CD14-positive monocyte (primary cell): ENCODE results near the gene HMMR. TPM values are rescaled to one million over a fixed set of nuclear protein-coding genes. Genes with fewer than 3 reads are reported as not detected.

Source experiments
- DNase-seq, 3 donors: peaks; one replicate each; pipeline ENCODE4 v3.0.0-alpha.2; 2011 to 2022
- H2AFZ ChIP-seq: 2 replicates; pipeline ENCODE4 v1.6.0; 2012; ENCODE audit warnings: mild to moderate bottlenecking, low read depth, low read length, inconsistent platforms; ENCODE audit not compliant: insufficient read depth, poor library complexity, severe bottlenecking
- H3K27ac ChIP-seq, 2 donors: 1 replicate in 1 of 2; 2 replicates in 1 of 2; pipeline ENCODE4 v1.5.1; 2012 to 2013; ENCODE audit warnings: low read length in 2 of 2, control low read depth in 1 of 2, inconsistent platforms in 1 of 2, low read depth in 1 of 2, mild to moderate bottlenecking in 1 of 2
- H3K27me3 ChIP-seq, 2 donors: one replicate each; pipeline versions ENCODE4 v1.6.0 to v1.6.1; 2011 to 2013; ENCODE audit warnings: low read length in 2 of 2; ENCODE audit not compliant: control insufficient read depth in 2 of 2, insufficient read depth in 2 of 2
- H3K36me3 ChIP-seq, 2 donors: replicated peaks in 1 of 2; 1 replicate in 1 of 2; 2 replicates in 1 of 2; pipeline versions ENCODE4 v1.5.1 to v1.6.1; 2012 to 2013; ENCODE audit warnings: low read length in 2 of 2, control low read depth in 1 of 2, inconsistent platforms in 1 of 2, mild to moderate bottlenecking in 1 of 2; ENCODE audit not compliant: insufficient read depth in 2 of 2, control insufficient read depth in 1 of 2
- H3K4me1 ChIP-seq, 2 donors: 1 replicate in 1 of 2; 2 replicates in 1 of 2; pipeline versions ENCODE4 v1.5.1 to v1.6.1; 2012 to 2013; ENCODE audit warnings: low read length in 2 of 2, control low read depth in 1 of 2, inconsistent platforms in 1 of 2, mild to moderate bottlenecking in 1 of 2, moderate library complexity in 1 of 2; ENCODE audit not compliant: insufficient read depth in 2 of 2, control insufficient read depth in 1 of 2
- H3K4me2 ChIP-seq: replicated peaks from 2 replicates; pipeline ENCODE3; 2012; ENCODE audit warnings: low read length, moderate library complexity, mild to moderate bottlenecking; ENCODE audit not compliant: poor library complexity, severe bottlenecking; ENCODE audit errors: extremely low read depth
- H3K4me3 ChIP-seq, 3 experiments: fragments of 200-600 bp in 1 of 3; sonication (generic) in 1 of 3; replicated peaks in 1 of 3; 1 replicate in 2 of 3; 2 replicates in 1 of 3; pipeline ENCODE4 v1.5.1; 2011 to 2013; ENCODE audit warnings: low read length in 3 of 3, mild to moderate bottlenecking in 3 of 3, control low read depth in 2 of 3, low read depth in 2 of 3, inconsistent platforms in 1 of 3, moderate library complexity in 1 of 3
- H3K79me2 ChIP-seq: 2 replicates; pipeline ENCODE4 v1.6.0; 2012; ENCODE audit warnings: mild to moderate bottlenecking, control low read depth, inconsistent platforms, low read length, moderate library complexity; ENCODE audit not compliant: insufficient read depth
- H3K9ac ChIP-seq: 2 replicates; pipeline ENCODE4 v1.6.0; 2017; ENCODE audit warnings: low read length, mild to moderate bottlenecking; ENCODE audit not compliant: insufficient read depth, poor library complexity, severe bottlenecking
- H3K9me3 ChIP-seq, 2 donors: replicated peaks in 1 of 2; 1 replicate in 1 of 2; 2 replicates in 1 of 2; pipeline versions ENCODE4 v1.5.1 to v1.6.1; 2012 to 2013; ENCODE audit warnings: low read length in 2 of 2, control low read depth in 1 of 2; ENCODE audit not compliant: control insufficient read depth in 1 of 2, insufficient read depth in 1 of 2
- H4K20me1 ChIP-seq: 2 replicates; pipeline ENCODE4 v1.6.0; 2012; ENCODE audit warnings: mild to moderate bottlenecking, low read length, control low read depth, moderate library complexity; ENCODE audit not compliant: insufficient read depth
- H3K27ac Mint-ChIP-seq, 7 donors: one replicate each; pipeline ENCODE4 v1.8.0; 2020; ENCODE audit warnings: mild to moderate bottlenecking in 7 of 7, mixed read lengths in 7 of 7, moderate library complexity in 6 of 7, inconsistent platforms in 2 of 7
- H3K27me3 Mint-ChIP-seq, 3 donors: one replicate each; pipeline ENCODE4 v1.8.0; 2021 to 2022; ENCODE audit warnings: low read depth in 3 of 3, mild to moderate bottlenecking in 3 of 3, mixed read lengths in 3 of 3, moderate library complexity in 3 of 3, inconsistent platforms in 1 of 3
- H3K36me3 Mint-ChIP-seq, 2 donors: one replicate each; pipeline ENCODE4 v1.8.0; 2020; ENCODE audit warnings: mixed read lengths in 2 of 2, inconsistent platforms in 1 of 2, mild to moderate bottlenecking in 1 of 2
- H3K4me1 Mint-ChIP-seq: one replicate; pipeline ENCODE4 v1.8.0; 2020; ENCODE audit warnings: mild to moderate bottlenecking, mixed read lengths
- H3K4me3 Mint-ChIP-seq, 2 donors: one replicate each; pipeline ENCODE4 v1.8.0; 2020; ENCODE audit warnings: mild to moderate bottlenecking in 2 of 2, mixed read lengths in 2 of 2, moderate library complexity in 1 of 2
- H3K9me3 Mint-ChIP-seq, 7 donors: one replicate each; pipeline ENCODE4 v1.8.0; 2020 to 2022; ENCODE audit warnings: mixed read lengths in 7 of 7, mild to moderate bottlenecking in 6 of 7, moderate library complexity in 6 of 7, inconsistent platforms in 2 of 7
- WGBS: methylation state at CpG from one replicate; pipeline ENCODE4 v1.1.5; 2013; ENCODE audit warnings: missing lambda C conversion rate; ENCODE audit not compliant: insufficient coverage; 5-methylcytosine and 5-hydroxymethylcytosine counted together
- intact Hi-C, 2 donors: fragments of 100-400 bp; cut with micrococcal nuclease; formaldehyde crosslinking; loops; one replicate each; pipeline versions ENCODE4 v1.15.0 to v1.15.1; 2023
- polyA plus RNA-seq, 3 donors: library from polyadenylated mRNA; depleted of rRNA in 1 of 3; unstranded in 2 of 3; stranded (reverse) in 1 of 3; fragments of 300-500 nt in 2 of 3; fragments of >200 nt in 1 of 3; fragmentation: Illumina TruSeq in 2 of 3; gene quantifications; 1 replicate in 2 of 3; 2 replicates in 1 of 3; pipeline ENCODE4 v1.2.3, GENCODE V29; 2012 to 2021
- TF ChIP-seq, protein P1 (sequence below): fragments of 200-600 bp; IDR thresholded peaks from one replicate; pipeline ENCODE4 v1.8.0; 2022; ENCODE audit warnings: antibody characterized with exemption, mild to moderate bottlenecking

The HMMR gene
- polyA plus RNA-seq, 3 donors, result 0.29 TPM; not detected in 2

DNA sequence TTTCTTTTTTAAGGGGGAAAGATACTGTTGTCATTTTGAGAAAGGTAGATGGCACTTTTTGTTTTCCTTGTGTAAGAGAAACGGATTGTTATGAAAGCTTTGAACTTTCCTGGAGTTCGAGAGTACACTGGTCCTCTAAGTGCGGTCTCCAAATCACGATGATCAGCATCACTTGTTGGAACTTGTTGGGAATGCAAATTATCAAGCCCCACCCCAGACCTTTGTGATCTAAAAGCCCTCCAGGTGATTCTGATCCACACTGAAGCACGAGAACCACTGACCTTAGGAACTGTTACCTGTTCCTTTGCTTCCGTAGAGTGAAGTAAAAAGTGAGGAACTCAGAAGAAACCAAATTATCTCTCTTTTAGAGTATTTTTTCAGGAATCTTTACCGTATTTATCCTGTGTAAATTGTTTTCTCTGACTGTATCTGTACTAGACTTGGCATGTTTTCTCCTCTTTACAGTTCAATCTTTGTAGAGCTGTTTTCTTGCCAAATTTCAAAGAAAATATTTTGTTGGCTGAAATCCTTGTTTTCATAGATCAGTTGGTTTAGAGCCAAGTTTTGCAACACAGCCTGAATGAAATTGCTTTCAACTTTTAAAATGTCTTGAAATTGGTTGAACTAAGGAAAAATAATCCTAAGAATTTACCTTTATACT is 49.0 kb downstream of the HMMR start:
- no CpG with 5 or more reads among the region's 7 CpGs for WGBS
- TF ChIP-seq, protein P1, sequence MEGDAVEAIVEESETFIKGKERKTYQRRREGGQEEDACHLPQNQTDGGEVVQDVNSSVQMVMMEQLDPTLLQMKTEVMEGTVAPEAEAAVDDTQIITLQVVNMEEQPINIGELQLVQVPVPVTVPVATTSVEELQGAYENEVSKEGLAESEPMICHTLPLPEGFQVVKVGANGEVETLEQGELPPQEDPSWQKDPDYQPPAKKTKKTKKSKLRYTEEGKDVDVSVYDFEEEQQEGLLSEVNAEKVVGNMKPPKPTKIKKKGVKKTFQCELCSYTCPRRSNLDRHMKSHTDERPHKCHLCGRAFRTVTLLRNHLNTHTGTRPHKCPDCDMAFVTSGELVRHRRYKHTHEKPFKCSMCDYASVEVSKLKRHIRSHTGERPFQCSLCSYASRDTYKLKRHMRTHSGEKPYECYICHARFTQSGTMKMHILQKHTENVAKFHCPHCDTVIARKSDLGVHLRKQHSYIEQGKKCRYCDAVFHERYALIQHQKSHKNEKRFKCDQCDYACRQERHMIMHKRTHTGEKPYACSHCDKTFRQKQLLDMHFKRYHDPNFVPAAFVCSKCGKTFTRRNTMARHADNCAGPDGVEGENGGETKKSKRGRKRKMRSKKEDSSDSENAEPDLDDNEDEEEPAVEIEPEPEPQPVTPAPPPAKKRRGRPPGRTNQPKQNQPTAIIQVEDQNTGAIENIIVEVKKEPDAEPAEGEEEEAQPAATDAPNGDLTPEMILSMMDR, result no peak
- no peaks in the 10 kb centered on the region for H3K27me3 ChIP-seq
- H4K20me1 ChIP-seq, result peaks cover 61% of the 10 kb centered on the region
- H3K79me2 ChIP-seq, result peaks cover 80% of the 10 kb centered on the region
- Mint-ChIP-seq H3K27ac (peak overlapping the region; percentile 57 to 91 (median 62)), H3K4me1 (peaks cover 40% of the 10 kb centered on the region), H3K4me3 (peak overlapping the region; percentile 65 to 79), H3K9me3 (no peaks in the 10 kb centered on the region), H3K27me3 (no peaks in the 10 kb centered on the region), H3K36me3 (peaks cover 24 to 26% of the 10 kb centered on the region in 2 donors)
- H3K9ac ChIP-seq, result peak overlapping the region; percentile 16
- peaks cover 28 to 29% of the 10 kb centered on the region in 2 donors for H3K36me3 ChIP-seq
- H3K4me2 ChIP-seq, result peak overlapping the region; percentile 43
- peak overlapping the region; percentile 2 for H2AFZ ChIP-seq
- no peak for DNase-seq
- intact Hi-C loops, result no loop called here
- peaks cover 25 to 39% of the 10 kb centered on the region in 2 donors for H3K4me1 ChIP-seq
- peak overlapping the region in 2 of 3 experiments; percentile 9 to 49 for H3K4me3 ChIP-seq
- peak overlapping the region in 1 of 2 donors; percentile 96 for H3K27ac ChIP-seq
- H3K9me3 ChIP-seq, result no peaks in the 10 kb centered on the region

DNA sequence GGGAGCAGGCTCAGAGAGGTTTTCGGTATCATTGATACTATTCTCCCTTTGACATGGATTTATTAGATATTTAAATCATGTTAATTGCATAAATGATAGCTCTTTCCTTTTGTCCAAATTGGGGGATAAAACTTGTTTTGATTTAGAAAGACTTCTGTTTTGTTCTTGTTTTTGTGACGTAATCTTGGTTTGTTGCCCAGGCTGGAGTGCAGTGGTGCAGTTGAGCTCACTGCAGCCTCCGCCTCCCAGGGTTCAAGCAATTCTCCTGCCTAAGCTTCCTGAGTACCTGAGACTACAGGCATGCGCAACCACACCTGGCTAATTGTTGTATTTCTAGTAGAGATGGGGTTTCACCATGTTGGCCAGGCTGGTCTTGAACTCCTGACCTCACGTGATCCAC is 52.1 kb downstream of the HMMR start:
- Mint-ChIP-seq H3K36me3 (peaks cover 50 to 52% of the 10 kb centered on the region in 2 donors), H3K9me3 (no peaks in the 10 kb centered on the region), H3K4me1 (peaks cover 28% of the 10 kb centered on the region), H3K4me3 (no peak overlapping the region), H3K27me3 (no peaks in the 10 kb centered on the region), H3K27ac (peak overlapping the region in 6 of 7 donors; percentile 12 to 76 (median 59))
- Histone ChIP-seq H2AFZ (no peak overlapping the region), H3K9ac (no peak overlapping the region), H3K36me3 (peaks cover 59% of the 10 kb centered on the region in 2 donors), H3K27me3 (no peaks in the 10 kb centered on the region), H3K4me3 (no peak overlapping the region), H4K20me1 (peaks cover 88% of the 10 kb centered on the region), H3K9me3 (no peaks in the 10 kb centered on the region), H3K79me2 (peaks cover 56% of the 10 kb centered on the region), H3K4me1 (peaks cover 9 to 23% of the 10 kb centered on the region in 2 donors), H3K4me2 (no peak overlapping the region), H3K27ac (peak overlapping the region in 1 of 2 donors; percentile 40)
- intact Hi-C loops, result no loop called here
- WGBS, result 43% methylated on average over 1 of the region's 5 CpGs
- DNase-seq, result no peak
- TF ChIP-seq, protein P1, result no peak
